ENCODE measurements around the gene RALGAPA2. TPM values are rescaled to one million over a fixed set of nuclear protein-coding genes. Genes with fewer than 3 reads are reported as not detected.

Gene RALGAPA2
- total and polyA plus RNA-seq, 3 donors from 2014 or later = 26.9 to 61.5 (median 59.2) TPM

DNA sequence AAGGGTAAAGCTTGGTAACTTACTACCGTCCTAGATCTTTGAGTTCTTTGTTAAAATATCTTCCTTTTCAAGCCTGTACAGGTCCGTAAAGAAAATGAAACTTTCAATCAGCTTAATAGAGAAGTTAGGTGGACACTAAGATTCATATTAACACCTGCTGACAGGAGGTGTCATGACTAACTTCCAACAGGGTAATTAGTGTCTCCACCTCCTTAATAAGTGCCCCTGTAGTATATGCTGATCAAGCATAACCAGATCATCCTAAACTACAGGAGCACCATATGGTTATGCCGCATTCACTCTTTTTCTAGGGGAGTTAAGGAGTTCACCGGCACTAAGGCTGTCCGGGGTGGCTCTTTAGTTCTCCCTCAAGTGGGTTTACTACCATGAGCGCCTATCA is 23.9 kb upstream of the RALGAPA2 start:
- Histone ChIP-seq H3K36me3 (ENCODE audit: low read depth, missing control alignments) (no peaks in the 10 kb centered on the region), H3K4me3 (no peak overlapping the region), H3K9me3 (no peaks in the 10 kb centered on the region), H3K27me3 (no peaks in the 10 kb centered on the region), H3K4me1 (peaks cover 4% of the 10 kb centered on the region), H3K27ac (no peak overlapping the region)
- TF ChIP-seq POLR2A (IDR thresholded peaks at IDR 0.05) = no peak
- TF ChIP-seq, protein P1, sequence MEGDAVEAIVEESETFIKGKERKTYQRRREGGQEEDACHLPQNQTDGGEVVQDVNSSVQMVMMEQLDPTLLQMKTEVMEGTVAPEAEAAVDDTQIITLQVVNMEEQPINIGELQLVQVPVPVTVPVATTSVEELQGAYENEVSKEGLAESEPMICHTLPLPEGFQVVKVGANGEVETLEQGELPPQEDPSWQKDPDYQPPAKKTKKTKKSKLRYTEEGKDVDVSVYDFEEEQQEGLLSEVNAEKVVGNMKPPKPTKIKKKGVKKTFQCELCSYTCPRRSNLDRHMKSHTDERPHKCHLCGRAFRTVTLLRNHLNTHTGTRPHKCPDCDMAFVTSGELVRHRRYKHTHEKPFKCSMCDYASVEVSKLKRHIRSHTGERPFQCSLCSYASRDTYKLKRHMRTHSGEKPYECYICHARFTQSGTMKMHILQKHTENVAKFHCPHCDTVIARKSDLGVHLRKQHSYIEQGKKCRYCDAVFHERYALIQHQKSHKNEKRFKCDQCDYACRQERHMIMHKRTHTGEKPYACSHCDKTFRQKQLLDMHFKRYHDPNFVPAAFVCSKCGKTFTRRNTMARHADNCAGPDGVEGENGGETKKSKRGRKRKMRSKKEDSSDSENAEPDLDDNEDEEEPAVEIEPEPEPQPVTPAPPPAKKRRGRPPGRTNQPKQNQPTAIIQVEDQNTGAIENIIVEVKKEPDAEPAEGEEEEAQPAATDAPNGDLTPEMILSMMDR (IDR thresholded peaks at IDR 0.05) = no peak
- WGBS, 2 donors = 85 to 91% methylated on average over 6 of the region's 6 CpGs
- no peak for DNase-seq
- intact Hi-C loops (cut with DNase I; ENCODE audit: low total_unique reads) = no loop called here

DNA sequence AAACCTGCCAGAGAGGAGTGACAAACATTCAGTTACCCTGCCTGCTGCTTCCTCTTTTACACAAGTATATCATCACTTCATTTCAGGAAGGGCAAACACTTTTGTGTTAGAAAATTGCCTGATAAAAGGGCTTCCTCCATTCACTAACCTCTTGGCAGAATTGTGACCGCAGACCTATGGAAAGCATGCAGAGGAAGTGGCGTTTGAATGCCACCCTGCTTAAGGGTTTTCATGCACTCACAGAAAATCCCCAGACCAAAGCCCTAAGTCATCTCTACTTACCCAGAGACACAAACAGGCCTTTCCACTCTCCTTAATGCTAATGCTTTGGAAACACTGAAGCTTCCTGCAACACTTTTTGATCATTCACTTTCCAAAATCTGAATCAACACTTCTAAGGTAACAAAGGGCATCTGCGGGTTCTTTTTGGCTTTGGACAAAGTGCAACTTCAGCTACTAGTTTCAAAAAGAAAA is 22.1 kb upstream of the RALGAPA2 start:
- H3K4me1 ChIP-seq = no peaks in the 10 kb centered on the region
- no peak overlapping the region for H3K27ac ChIP-seq
- H3K36me3 ChIP-seq (ENCODE audit: low read depth, missing control alignments) = no peaks in the 10 kb centered on the region
- TF ChIP-seq, protein P1 (IDR thresholded peaks at IDR 0.05) = no peak
- no peak for TF ChIP-seq POLR2A (IDR thresholded peaks at IDR 0.05)
- no peak overlapping the region for H3K4me3 ChIP-seq
- H3K27me3 ChIP-seq = no peaks in the 10 kb centered on the region
- no peaks in the 10 kb centered on the region for H3K9me3 ChIP-seq
- DNase-seq = no peak
- WGBS, 2 donors = 78 to 84% methylated on average over 3 of the region's 3 CpGs
- intact Hi-C loops (cut with DNase I; ENCODE audit: low total_unique reads) = no loop called here

DNA sequence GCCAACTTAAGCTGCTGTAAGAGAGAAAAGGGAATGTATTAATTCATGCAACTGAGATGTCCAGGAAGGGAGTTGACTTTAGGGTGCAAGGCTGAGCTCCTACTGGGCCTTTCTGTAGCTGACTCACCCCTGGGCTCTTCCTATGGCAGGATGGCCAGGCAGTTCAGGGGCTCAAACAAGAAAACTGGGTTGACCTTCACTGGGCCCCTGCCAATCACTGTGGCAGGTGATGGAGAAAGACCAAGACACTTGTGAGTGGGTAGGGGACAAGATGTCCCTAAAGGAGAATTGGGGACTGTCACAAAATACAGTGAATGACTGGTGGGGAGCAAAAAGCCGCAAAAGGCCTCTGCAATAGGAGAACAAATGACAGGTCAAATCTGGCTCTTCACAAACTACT is 21.5 kb upstream of the RALGAPA2 start:
- Histone ChIP-seq H3K4me3 (no peak overlapping the region), H3K27ac (no peak overlapping the region), H3K4me1 (no peaks in the 10 kb centered on the region), H3K36me3 (ENCODE audit: low read depth, missing control alignments) (no peaks in the 10 kb centered on the region), H3K9me3 (no peaks in the 10 kb centered on the region), H3K27me3 (no peaks in the 10 kb centered on the region)
- TF ChIP-seq, protein P1 (IDR thresholded peaks at IDR 0.05) = no peak
- no peak for TF ChIP-seq POLR2A (IDR thresholded peaks at IDR 0.05)
- DNase-seq = no peak
- WGBS, 2 donors = 87 to 100% methylated on average over 1 of the region's 1 CpG
- intact Hi-C loops (cut with DNase I; ENCODE audit: low total_unique reads) = no loop called here

DNA sequence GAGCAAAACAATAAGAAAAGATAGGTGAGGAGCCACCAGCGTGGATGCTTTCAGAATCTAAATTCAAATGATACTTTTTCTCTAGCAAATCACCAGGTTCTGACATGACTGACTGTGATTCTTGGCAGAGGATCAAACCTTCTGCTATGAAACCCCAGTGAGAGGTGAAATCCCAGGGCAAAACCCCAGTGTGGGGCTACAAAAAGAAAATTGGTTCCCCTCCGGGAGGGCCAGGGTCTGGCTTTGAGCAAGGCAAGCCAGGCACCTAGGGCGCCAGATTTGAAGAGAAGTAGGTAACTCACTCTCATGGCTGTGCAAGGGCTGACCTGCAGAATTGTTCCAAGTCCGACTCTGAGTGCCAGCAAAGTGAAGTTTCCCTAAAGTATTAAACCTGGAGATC is 20.2 kb upstream of the RALGAPA2 start:
- no peaks in the 10 kb centered on the region for H3K4me1 ChIP-seq
- H3K4me3 ChIP-seq = no peak overlapping the region
- no peaks in the 10 kb centered on the region for H3K36me3 ChIP-seq (ENCODE audit: low read depth, missing control alignments)
- 82% methylated on average over 4 of the region's 4 CpGs for WGBS, 2 donors
- no peak for DNase-seq
- H3K27ac ChIP-seq = peak overlapping the region in 1 of 2 donors; percentile 58
- no peaks in the 10 kb centered on the region for H3K9me3 ChIP-seq
- intact Hi-C loops (cut with DNase I; ENCODE audit: low total_unique reads) = no loop called here
- no peaks in the 10 kb centered on the region for H3K27me3 ChIP-seq
- TF ChIP-seq POLR2A (IDR thresholded peaks at IDR 0.05) = no peak
- TF ChIP-seq, protein P1 (IDR thresholded peaks at IDR 0.05) = no peak

DNA sequence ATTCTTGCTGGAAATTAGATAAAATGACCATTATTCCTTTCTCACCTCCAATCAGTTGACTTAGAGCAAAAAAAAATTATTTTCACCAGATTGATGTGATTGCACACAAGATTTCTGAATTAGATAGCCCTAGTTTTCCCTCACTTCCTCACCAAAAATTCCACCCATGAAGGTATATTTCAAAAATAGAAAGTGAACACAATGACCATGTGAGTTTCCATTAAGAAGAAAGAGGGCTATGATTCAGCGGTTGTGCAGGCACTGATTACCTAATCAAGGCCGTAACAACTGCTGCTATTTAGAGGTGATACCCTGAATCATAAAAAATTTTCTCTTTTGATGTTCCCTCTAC is 19.5 kb upstream of the RALGAPA2 start:
- Histone ChIP-seq H3K36me3 (ENCODE audit: low read depth, missing control alignments) (no peaks in the 10 kb centered on the region), H3K27ac (no peak overlapping the region), H3K27me3 (no peaks in the 10 kb centered on the region), H3K4me3 (no peak overlapping the region), H3K4me1 (no peaks in the 10 kb centered on the region), H3K9me3 (no peaks in the 10 kb centered on the region)
- DNase-seq = no peak
- TF ChIP-seq, protein P1 (IDR thresholded peaks at IDR 0.05) = no peak
- TF ChIP-seq POLR2A (IDR thresholded peaks at IDR 0.05) = no peak
- intact Hi-C loops (cut with DNase I; ENCODE audit: low total_unique reads) = no loop called here
- WGBS, 2 donors = 70 to 75% methylated on average over 2 of the region's 2 CpGs

All from testis (tissue), 3 donors.